ENCODE data around the gene LILRA2. TPM values are rescaled to one million over a fixed set of nuclear protein-coding genes. Genes with fewer than 3 reads are reported as not detected.

LILRA2 gene
- total and polyA plus RNA-seq, 2 experiments from 2014 or later = not detected

DNA sequence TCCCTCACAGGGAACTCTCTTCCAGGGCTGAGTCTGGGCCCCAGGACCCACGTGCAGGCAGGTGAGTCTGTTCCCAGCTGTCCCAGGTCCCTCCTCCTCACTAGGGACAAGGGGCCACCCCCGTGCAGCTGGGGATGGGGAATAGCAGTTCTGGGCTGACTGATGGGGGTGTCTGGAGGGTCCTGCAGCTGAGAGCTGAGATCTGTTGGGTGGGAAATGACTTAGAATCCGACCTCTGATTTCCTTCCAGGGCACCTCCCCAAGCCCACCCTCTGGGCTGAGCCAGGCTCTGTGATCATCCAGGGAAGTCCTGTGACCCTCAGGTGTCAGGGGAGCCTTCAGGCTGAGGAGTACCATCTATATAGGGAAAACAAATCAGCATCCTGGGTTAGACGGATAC lies 461 bp downstream of the LILRA2 start (continued):
- TF ChIP-seq, protein P1, sequence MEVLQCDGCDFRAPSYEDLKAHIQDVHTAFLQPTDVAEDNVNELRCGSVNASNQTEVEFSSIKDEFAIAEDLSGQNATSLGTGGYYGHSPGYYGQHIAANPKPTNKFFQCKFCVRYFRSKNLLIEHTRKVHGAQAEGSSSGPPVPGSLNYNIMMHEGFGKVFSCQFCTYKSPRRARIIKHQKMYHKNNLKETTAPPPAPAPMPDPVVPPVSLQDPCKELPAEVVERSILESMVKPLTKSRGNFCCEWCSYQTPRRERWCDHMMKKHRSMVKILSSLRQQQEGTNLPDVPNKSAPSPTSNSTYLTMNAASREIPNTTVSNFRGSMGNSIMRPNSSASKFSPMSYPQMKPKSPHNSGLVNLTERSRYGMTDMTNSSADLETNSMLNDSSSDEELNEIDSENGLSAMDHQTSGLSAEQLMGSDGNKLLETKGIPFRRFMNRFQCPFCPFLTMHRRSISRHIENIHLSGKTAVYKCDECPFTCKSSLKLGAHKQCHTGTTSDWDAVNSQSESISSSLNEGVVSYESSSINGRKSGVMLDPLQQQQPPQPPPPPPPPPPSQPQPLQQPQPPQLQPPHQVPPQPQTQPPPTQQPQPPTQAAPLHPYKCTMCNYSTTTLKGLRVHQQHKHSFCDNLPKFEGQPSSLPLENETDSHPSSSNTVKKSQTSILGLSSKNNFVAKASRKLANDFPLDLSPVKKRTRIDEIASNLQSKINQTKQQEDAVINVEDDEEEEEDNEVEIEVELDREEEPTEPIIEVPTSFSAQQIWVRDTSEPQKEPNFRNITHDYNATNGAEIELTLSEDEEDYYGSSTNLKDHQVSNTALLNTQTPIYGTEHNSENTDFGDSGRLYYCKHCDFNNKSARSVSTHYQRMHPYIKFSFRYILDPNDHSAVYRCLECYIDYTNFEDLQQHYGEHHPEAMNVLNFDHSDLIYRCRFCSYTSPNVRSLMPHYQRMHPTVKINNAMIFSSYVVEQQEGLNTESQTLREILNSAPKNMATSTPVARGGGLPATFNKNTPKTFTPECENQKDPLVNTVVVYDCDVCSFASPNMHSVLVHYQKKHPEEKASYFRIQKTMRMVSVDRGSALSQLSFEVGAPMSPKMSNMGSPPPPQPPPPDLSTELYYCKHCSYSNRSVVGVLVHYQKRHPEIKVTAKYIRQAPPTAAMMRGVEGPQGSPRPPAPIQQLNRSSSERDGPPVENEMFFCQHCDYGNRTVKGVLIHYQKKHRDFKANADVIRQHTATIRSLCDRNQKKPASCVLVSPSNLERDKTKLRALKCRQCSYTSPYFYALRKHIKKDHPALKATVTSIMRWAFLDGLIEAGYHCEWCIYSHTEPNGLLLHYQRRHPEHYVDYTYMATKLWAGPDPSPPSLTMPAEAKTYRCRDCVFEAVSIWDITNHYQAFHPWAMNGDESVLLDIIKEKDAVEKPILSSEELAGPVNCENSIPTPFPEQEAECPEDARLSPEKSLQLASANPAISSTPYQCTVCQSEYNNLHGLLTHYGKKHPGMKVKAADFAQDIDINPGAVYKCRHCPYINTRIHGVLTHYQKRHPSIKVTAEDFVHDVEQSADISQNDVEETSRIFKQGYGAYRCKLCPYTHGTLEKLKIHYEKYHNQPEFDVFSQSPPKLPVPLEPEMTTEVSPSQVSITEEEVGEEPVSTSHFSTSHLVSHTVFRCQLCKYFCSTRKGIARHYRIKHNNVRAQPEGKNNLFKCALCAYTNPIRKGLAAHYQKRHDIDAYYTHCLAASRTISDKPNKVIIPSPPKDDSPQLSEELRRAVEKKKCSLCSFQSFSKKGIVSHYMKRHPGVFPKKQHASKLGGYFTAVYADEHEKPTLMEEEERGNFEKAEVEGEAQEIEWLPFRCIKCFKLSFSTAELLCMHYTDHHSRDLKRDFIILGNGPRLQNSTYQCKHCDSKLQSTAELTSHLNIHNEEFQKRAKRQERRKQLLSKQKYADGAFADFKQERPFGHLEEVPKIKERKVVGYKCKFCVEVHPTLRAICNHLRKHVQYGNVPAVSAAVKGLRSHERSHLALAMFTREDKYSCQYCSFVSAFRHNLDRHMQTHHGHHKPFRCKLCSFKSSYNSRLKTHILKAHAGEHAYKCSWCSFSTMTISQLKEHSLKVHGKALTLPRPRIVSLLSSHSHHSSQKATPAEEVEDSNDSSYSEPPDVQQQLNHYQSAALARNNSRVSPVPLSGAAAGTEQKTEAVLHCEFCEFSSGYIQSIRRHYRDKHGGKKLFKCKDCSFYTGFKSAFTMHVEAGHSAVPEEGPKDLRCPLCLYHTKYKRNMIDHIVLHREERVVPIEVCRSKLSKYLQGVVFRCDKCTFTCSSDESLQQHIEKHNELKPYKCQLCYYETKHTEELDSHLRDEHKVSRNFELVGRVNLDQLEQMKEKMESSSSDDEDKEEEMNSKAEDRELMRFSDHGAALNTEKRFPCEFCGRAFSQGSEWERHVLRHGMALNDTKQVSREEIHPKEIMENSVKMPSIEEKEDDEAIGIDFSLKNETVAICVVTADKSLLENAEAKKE (CRISPR knock-in tag; IDR thresholded peaks at IDR 0.05) = no peak
- no peak for TF ChIP-seq JUNB (IDR thresholded peaks at IDR 0.05; ENCODE audit: unreplicated experiment)
- no peak for TF ChIP-seq CREB1 (CRISPR knock-in tag; IDR thresholded peaks at IDR 0.05; ENCODE audit: low read depth)
- TF ChIP-seq, protein P2, sequence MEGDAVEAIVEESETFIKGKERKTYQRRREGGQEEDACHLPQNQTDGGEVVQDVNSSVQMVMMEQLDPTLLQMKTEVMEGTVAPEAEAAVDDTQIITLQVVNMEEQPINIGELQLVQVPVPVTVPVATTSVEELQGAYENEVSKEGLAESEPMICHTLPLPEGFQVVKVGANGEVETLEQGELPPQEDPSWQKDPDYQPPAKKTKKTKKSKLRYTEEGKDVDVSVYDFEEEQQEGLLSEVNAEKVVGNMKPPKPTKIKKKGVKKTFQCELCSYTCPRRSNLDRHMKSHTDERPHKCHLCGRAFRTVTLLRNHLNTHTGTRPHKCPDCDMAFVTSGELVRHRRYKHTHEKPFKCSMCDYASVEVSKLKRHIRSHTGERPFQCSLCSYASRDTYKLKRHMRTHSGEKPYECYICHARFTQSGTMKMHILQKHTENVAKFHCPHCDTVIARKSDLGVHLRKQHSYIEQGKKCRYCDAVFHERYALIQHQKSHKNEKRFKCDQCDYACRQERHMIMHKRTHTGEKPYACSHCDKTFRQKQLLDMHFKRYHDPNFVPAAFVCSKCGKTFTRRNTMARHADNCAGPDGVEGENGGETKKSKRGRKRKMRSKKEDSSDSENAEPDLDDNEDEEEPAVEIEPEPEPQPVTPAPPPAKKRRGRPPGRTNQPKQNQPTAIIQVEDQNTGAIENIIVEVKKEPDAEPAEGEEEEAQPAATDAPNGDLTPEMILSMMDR (conservative IDR thresholded peaks at IDR 0.05; ENCODE audit: low read depth in 2 of 2) = no peak
- TF ChIP-seq, protein P3, sequence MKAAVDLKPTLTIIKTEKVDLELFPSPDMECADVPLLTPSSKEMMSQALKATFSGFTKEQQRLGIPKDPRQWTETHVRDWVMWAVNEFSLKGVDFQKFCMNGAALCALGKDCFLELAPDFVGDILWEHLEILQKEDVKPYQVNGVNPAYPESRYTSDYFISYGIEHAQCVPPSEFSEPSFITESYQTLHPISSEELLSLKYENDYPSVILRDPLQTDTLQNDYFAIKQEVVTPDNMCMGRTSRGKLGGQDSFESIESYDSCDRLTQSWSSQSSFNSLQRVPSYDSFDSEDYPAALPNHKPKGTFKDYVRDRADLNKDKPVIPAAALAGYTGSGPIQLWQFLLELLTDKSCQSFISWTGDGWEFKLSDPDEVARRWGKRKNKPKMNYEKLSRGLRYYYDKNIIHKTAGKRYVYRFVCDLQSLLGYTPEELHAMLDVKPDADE (IDR thresholded peaks at IDR 0.05) = no peak

DNA sequence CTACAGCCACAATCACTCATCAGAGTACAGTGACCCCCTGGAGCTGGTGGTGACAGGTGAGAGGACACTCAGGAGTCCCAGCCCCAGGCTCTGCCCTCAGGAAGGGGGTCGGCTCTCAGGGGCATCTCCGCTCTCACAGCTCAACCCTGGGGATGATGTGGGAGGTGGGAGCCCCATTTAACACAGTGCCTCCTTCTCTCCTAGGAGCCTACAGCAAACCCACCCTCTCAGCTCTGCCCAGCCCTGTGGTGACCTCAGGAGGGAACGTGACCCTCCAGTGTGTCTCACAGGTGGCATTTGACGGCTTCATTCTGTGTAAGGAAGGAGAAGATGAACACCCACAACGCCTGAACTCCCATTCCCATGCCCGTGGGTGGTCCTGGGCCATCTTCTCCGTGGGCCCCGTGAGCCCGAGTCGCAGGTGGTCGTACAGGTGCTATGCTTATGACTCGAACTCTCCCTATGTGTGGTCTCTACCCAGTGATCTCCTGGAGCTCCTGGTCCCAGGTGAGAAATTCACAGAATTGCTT lies 1.0 kb downstream of the LILRA2 start:
- Histone ChIP-seq H3K36me3 (ENCODE audit: insufficient read depth) (no peaks in the 10 kb centered on the region), H3K27ac (ENCODE audit: low read depth) (no peak overlapping the region), H3F3A (replicated peaks; ENCODE audit: low read depth) (no peaks in the 10 kb centered on the region), H3K27me3 (ENCODE audit: insufficient read depth) (no peaks in the 10 kb centered on the region), H3K4me1 (ENCODE audit: insufficient read depth) (no peaks in the 10 kb centered on the region), H3K9me2 (ENCODE audit: insufficient read depth) (no peaks in the 10 kb centered on the region), H2AFZ (no peak overlapping the region), H4K20me1 (replicated peaks; ENCODE audit: insufficient read depth) (no peaks in the 10 kb centered on the region), H3K4me3 (no peak overlapping the region), H3K4me2 (no peak overlapping the region), H3K79me2 (replicated peaks; ENCODE audit: insufficient read depth) (no peaks in the 10 kb centered on the region)
- Mint-ChIP-seq H3K4me1 (no peaks in the 10 kb centered on the region), H3K9me3 (peaks cover 100% of the 10 kb centered on the region), H3K36me3 (ENCODE audit: low read depth) (peaks cover 22% of the 10 kb centered on the region; the same call in 2 of the 3 replicates), H3K27ac (no peak overlapping the region), H3K27me3 (ENCODE audit: insufficient read depth, low read depth, poor library complexity) (peaks cover 10% of the 10 kb centered on the region), H3K4me3 (no peak overlapping the region)
- DNase-seq (ENCODE audit: low spot score) = no peak
- ATAC-seq = no peak
- TF ChIP-seq EZH2 (IDR thresholded peaks at IDR 0.05; ENCODE audit: low read depth, unreplicated experiment) (no peak), CREB1 (CRISPR knock-in tag; IDR thresholded peaks at IDR 0.05; ENCODE audit: low read depth) (no peak), NANOG (IDR thresholded peaks at IDR 0.05; ENCODE audit: borderline replicate concordance) (no peak), POLR2AphosphoS5 (IDR thresholded peaks at IDR 0.05; ENCODE audit: low read depth) (no peak), EZH2phosphoT487 (IDR thresholded peaks at IDR 0.05; ENCODE audit: unreplicated experiment) (no peak)
